ENCODE data around the gene FAH. TPM values are rescaled to one million over a fixed set of nuclear protein-coding genes. Genes with fewer than 3 reads are reported as not detected.

The FAH gene
- total RNA-seq, 4 donors from 2014 or later, result 7.9 to 26.0 (median 10.1) TPM

GRCh38 chr15:80141916-80142598 is 10.7 kb upstream of the FAH start:
- WGBS, 2 donors (ENCODE audit: low coverage in 1 of 2), result 93 to 96% methylated on average over 2 to 5 of the region's 5 CpGs

GRCh38 chr15:80142646-80143045 is 10.2 kb upstream of the FAH start:
- H3K4me1 ChIP-seq, result no peaks in the 10 kb centered on the region
- H3K9me3 ChIP-seq, result no peaks in the 10 kb centered on the region
- no peak overlapping the region for H3K27ac ChIP-seq
- H3K36me3 ChIP-seq, result no peaks in the 10 kb centered on the region
- no peak for TF ChIP-seq CTCF (IDR thresholded peaks at IDR 0.05)
- no peak for TF ChIP-seq POLR2A (IDR thresholded peaks at IDR 0.05)
- TF ChIP-seq POLR2AphosphoS5 (IDR thresholded peaks at IDR 0.05), result no peak
- 72 to 100% methylated on average over 2 to 3 of the region's 5 CpGs for WGBS, 2 donors (ENCODE audit: low coverage in 1 of 2)
- no peak for ATAC-seq
- H3K4me3 ChIP-seq, result no peak overlapping the region
- no peaks in the 10 kb centered on the region for H3K27me3 ChIP-seq

More at GRCh38 chr15:80141916-80142598, 10.7 kb upstream of the FAH start:
- Histone ChIP-seq H3K27ac (no peak overlapping the region), H3K36me3 (no peaks in the 10 kb centered on the region), H3K4me3 (no peak overlapping the region), H3K27me3 (no peaks in the 10 kb centered on the region), H3K4me1 (peaks cover 0 to 2% (median under 1%) of the 10 kb centered on the region in 3 donors), H3K9me3 (no peaks in the 10 kb centered on the region)
- no peak for ATAC-seq
- TF ChIP-seq POLR2A (IDR thresholded peaks at IDR 0.05) (no peak), EP300 (IDR thresholded peaks at IDR 0.05) (no peak), POLR2AphosphoS5 (IDR thresholded peaks at IDR 0.05) (no peak), CTCF (IDR thresholded peaks at IDR 0.05) (no peak)

- TF ChIP-seq POLR2A (IDR thresholded peaks at IDR 0.05) (no peak), CTCF (IDR thresholded peaks at IDR 0.05) (no peak), EP300 (IDR thresholded peaks at IDR 0.05) (no peak)
- Histone ChIP-seq H3K27me3 (no peaks in the 10 kb centered on the region), H3K36me3 (no peaks in the 10 kb centered on the region), H3K27ac (peak overlapping the region in 2 of 4 donors; percentile 89), H3K4me1 (peaks cover 0 to 27% (median 5%) of the 10 kb centered on the region in 3 donors), H3K4me3 (no peak overlapping the region), H3K9me3 (no peaks in the 10 kb centered on the region)
- WGBS, 2 donors (ENCODE audit: low coverage in 1 of 2), result 61% methylated on average over 5 of the region's 6 CpGs; no CpG with 5 or more reads in 1 of the 2 donors
- ATAC-seq, result no peak
Observed at GRCh38 chr15:80151148-80151547, 1.7 kb upstream of the FAH start.

- H3K27ac ChIP-seq, result peak overlapping the region in 3 of 4 donors; percentile 89 to 94 (median 89)
- H3K36me3 ChIP-seq, result no peaks in the 10 kb centered on the region
- 42 to 74% methylated on average over 3 of the region's 3 CpGs for WGBS, 2 donors (ENCODE audit: low coverage in 1 of 2)
- H3K27me3 ChIP-seq, result no peaks in the 10 kb centered on the region
- TF ChIP-seq POLR2A (IDR thresholded peaks at IDR 0.05) (no peak), EP300 (IDR thresholded peaks at IDR 0.05) (no peak), CTCF (IDR thresholded peaks at IDR 0.05) (no peak), POLR2AphosphoS5 (IDR thresholded peaks at IDR 0.05) (no peak)
- H3K9me3 ChIP-seq, result no peaks in the 10 kb centered on the region
- peaks cover 0 to 27% (median 5%) of the 10 kb centered on the region in 3 donors for H3K4me1 ChIP-seq
- no peak overlapping the region for H3K4me3 ChIP-seq
- no peak for ATAC-seq
Observed at GRCh38 chr15:80151576-80151975, 1.2 kb upstream of the FAH start.
